Activated B cell treated with CpG ODN at 0.5 μM for 24 hours (primary cell): ENCODE results near the gene KCNG4. TPM values are rescaled to one million over a fixed set of nuclear protein-coding genes. Genes with fewer than 3 reads are reported as not detected.

ENCODE experiments used
- ATAC-seq: fragments of 200-7000 bp; cut with Tn5 transposase; one replicate; pipeline ENCODE4 v1.10.0; 2021; ENCODE audit warnings: low read depth, mild to moderate bottlenecking, moderate library complexity
- CTCF ChIA-PET: fragments of 350-600 bp; sonication (Branson Sonifier 250); formaldehyde crosslinking; loops from one replicate; lab custom pipeline; 2021; ENCODE audit warnings: antibody characterized with exemption; lab: Charles Lee
- POLR2A ChIA-PET: fragments of 350-600 bp; sonication (Branson Sonifier 250); formaldehyde crosslinking; loops from one replicate; lab custom pipeline; 2021; ENCODE audit warnings: antibody characterized with exemption; lab: Charles Lee
- DNase-seq: peaks from one replicate; pipeline ENCODE4 v3.0.0; 2022
- H3K27ac Mint-ChIP-seq: one replicate; pipeline ENCODE4 v1.8.0; 2020; ENCODE audit warnings: mixed read lengths
- H3K27me3 Mint-ChIP-seq: one replicate; pipeline ENCODE4 v1.8.0; 2021; ENCODE audit warnings: mixed read lengths
- H3K36me3 Mint-ChIP-seq: one replicate; pipeline ENCODE4 v1.8.0; 2021; ENCODE audit warnings: low read depth, mixed read lengths
- H3K4me1 Mint-ChIP-seq: one replicate; pipeline ENCODE4 v1.8.0; 2021; ENCODE audit warnings: mixed read lengths
- H3K4me3 Mint-ChIP-seq: one replicate; pipeline ENCODE4 v1.8.0; 2020; ENCODE audit warnings: mild to moderate bottlenecking, mixed read lengths
- H3K9me3 Mint-ChIP-seq: one replicate; pipeline ENCODE4 v1.8.0; 2020; ENCODE audit warnings: mixed read lengths
- CTCF ChIP-seq: fragments of 200-600 bp; IDR thresholded peaks from one replicate; pipeline ENCODE4 v1.8.0; 2022; ENCODE audit warnings: antibody characterized with exemption, mild to moderate bottlenecking
- intact Hi-C: fragments of 100-400 bp; cut with micrococcal nuclease; formaldehyde crosslinking; loops from one replicate; pipeline ENCODE4 v1.15.1; 2024
- total RNA-seq: library from RNA; stranded (reverse); gene quantifications from 2 replicates; pipeline ENCODE4 v1.2.3, GENCODE V29; 2022

KCNG4 gene
- total RNA-seq, 1 donor from 2014 or later, result not detected

GRCh38 chr16:84186685-84187437 lies 53.0 kb downstream of the KCNG4 start, which contains the start of gene TAF1C:
Gene TAF1C (minus strand): TSS chr16:84187057. CDS start chr16:84184988, 2,069 bp downstream.
- peak within 1 kb of the TSS; percentile 92 for H3K4me3 Mint-ChIP-seq

GRCh38 chr16:84184775-84185174 lies 55.0 kb downstream of the KCNG4 start:
- intact Hi-C loops, result loop anchor here (5.0 to 10.0 kb wide), 4 partner anchors 290 to 843 kb away; partner anchors contain the start of genes KIAA0513 and MLYCD
- no peak for DNase-seq

More at GRCh38 chr16:84186685-84187437, 53.0 kb downstream of the KCNG4 start, which contains the start of gene TAF1C:
- ChIA-PET POLR2A (interaction anchor here (0.6 to 1.6 kb wide), 7 partner anchors 31 to 318 kb away, joined by 3 to 20 read pairs (median 3); partner anchors contain the start of genes DNAAF1, HSDL1 and MBTPS1), CTCF (interaction anchor here (0.6 to 2.9 kb wide), 16 partner anchors 11 to 825 kb away, joined by 3 to 44 read pairs (median 5); partner anchors contain the start of gene MBTPS1)
- intact Hi-C loops, result loop anchor here (1.0 to 10.0 kb wide), 10 partner anchors 42 to 840 kb away; partner anchors contain the start of genes DNAAF1, HSDL1, KIAA0513 and MEAK7
- Mint-ChIP-seq H3K9me3 (no peaks in the 10 kb centered on the region), H3K36me3 (peaks cover 35% of the 10 kb centered on the region), H3K4me1 (peaks cover 18% of the 10 kb centered on the region), H3K27ac (peak within 1 kb of the TSS; percentile 89), H3K27me3 (no peaks in the 10 kb centered on the region)
- TF ChIP-seq CTCF, result peak; percentile 40
- DNase-seq (peak; percentile 93), ATAC-seq (peak; percentile 99)

GRCh38 chr16:84183911-84184591 lies 55.8 kb downstream of the KCNG4 start:
- Mint-ChIP-seq H3K4me1 (peaks cover 18% of the 10 kb centered on the region), H3K27ac (no peak overlapping the region), H3K4me3 (no peak overlapping the region), H3K36me3 (peaks cover 52% of the 10 kb centered on the region), H3K9me3 (no peaks in the 10 kb centered on the region), H3K27me3 (no peaks in the 10 kb centered on the region)
- TF ChIP-seq CTCF, result no peak
- ATAC-seq (no peak), DNase-seq (no peak)
- intact Hi-C loops, result loop anchor here (10.0 kb wide), 1 partner anchor 289 kb away; the partner anchor contains the start of gene MLYCD
- ChIA-PET CTCF (no interaction called here), POLR2A (no interaction called here)

More at GRCh38 chr16:84184775-84185174, 55.0 kb downstream of the KCNG4 start:
- TF ChIP-seq CTCF, result no peak
- H3K27me3 Mint-ChIP-seq, result no peaks in the 10 kb centered on the region
- ChIA-PET POLR2A (no interaction called here), CTCF (no interaction called here)
- H3K27ac Mint-ChIP-seq, result no peak overlapping the region
- H3K36me3 Mint-ChIP-seq, result peaks cover 49% of the 10 kb centered on the region
- H3K9me3 Mint-ChIP-seq, result no peaks in the 10 kb centered on the region
- ATAC-seq, result no peak
- H3K4me1 Mint-ChIP-seq, result peaks cover 18% of the 10 kb centered on the region
- peak overlapping the region; percentile 92 for H3K4me3 Mint-ChIP-seq

- Mint-ChIP-seq H3K4me3 (no peak overlapping the region), H3K27ac (no peak overlapping the region), H3K27me3 (no peaks in the 10 kb centered on the region), H3K36me3 (peaks cover 57% of the 10 kb centered on the region), H3K4me1 (peaks cover 18% of the 10 kb centered on the region), H3K9me3 (no peaks in the 10 kb centered on the region)
- ChIA-PET POLR2A (no interaction called here), CTCF (interaction anchor here (0.8 kb wide), 1 partner anchor 98 kb away, joined by 3 read pairs; no protein-coding TSS in a partner anchor)
- DNase-seq, result no peak
- ATAC-seq, result no peak
- no peak for TF ChIP-seq CTCF
- intact Hi-C loops, result loop anchor here (10.0 kb wide), 1 partner anchor 289 kb away; the partner anchor contains the start of gene MLYCD
These were observed 56.3 kb downstream of the KCNG4 start for GRCh38 chr16:84183572-84183875.
